SH-SY5Y (cell line): ENCODE results near the gene WWP2.

Experiments used
- GATA2 ChIP-seq: IDR thresholded peaks from 2 replicates; pipeline ENCODE4 v1.6.1; 2011; ENCODE audit warnings: mild to moderate bottlenecking, low read depth, low read length
- GATA3 ChIP-seq: IDR thresholded peaks from 2 replicates; pipeline ENCODE4 v1.6.1; 2011; ENCODE audit warnings: low read depth, mild to moderate bottlenecking, low read length, moderate library complexity

Gene WWP2

DNA sequence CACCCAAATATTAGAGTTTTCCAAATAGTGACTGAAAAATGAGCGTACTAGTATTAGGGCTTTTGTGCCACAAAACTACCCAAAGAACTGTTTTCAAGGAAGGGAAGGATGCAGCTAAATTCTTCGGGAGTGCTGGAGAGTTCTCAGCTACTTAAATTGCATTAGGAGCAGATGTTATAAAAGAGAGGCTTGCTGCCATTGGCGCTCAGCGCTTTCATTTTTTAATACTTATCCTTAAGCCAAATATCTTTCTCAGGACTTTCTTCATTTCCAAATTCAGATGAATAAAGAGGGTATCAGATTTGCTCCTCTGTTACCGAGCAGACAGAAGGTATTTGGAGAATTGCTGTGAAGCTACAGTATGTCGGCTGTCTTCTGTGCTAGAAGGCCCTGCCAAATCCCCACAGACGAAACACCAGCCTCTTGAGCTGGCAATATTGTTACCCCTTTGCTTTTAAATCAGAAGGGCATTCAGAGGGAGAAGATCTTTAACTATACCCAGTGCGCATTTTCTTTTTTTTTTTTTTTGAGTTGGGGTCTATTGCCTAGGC lies 141.8 kb downstream of the WWP2 start:
- TF ChIP-seq GATA2, result no peak
- no peak for TF ChIP-seq GATA3

- no peak for TF ChIP-seq GATA3
Observed at GRCh38 chr16:69904495-69905170, 142.5 kb downstream of the WWP2 start.

DNA sequence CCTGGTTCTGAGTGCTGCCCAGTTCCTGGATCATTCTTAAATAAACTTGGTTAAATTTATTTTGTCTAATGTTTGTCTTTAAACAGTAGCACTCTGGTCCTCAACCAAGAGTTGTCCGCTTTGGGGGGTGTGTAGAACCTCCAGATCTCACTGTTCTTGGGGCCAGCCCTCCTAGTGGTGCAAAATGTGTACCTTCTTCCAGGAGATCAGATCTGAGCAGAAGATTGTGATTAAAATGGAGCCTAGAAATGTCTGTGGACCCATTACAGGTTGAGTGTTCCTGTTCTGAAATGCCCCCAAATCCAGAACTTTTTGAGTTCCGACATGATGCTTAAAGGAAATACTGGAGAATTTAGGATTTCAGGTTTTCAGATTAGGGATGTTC lies 143.0 kb downstream of the WWP2 start:
- TF ChIP-seq GATA3 (no peak), GATA2 (no peak)

GRCh38 chr16:69906838-69907401 lies 144.8 kb downstream of the WWP2 start:
- no peak for TF ChIP-seq GATA3
- no peak for TF ChIP-seq GATA2

- TF ChIP-seq GATA2 (no peak), GATA3 (no peak)
Observed at GRCh38 chr16:69909043-69909442, 146.9 kb downstream of the WWP2 start.

DNA sequence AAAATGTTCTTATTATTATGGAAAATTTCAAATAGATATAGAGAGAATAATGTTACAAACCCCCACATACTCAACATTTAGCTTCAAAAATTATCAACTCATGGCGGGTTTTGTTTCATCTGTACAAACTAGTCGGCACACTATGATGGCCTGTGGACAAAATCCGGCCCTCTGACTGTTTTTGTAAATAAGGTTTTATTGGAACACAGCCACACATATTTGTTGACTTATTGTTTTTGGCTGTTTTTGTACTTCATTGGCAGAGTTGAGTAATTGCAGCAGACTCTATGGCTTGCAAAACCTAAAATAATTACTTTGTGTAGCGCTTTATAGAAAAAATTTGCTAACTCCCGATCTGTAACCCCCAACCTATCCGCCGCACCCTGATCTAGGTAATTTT lies 147.6 kb downstream of the WWP2 start:
- no peak for TF ChIP-seq GATA2
- no peak for TF ChIP-seq GATA3

GRCh38 chr16:69910964-69911363 lies 148.8 kb downstream of the WWP2 start:
- TF ChIP-seq GATA2 (no peak), GATA3 (no peak)

DNA sequence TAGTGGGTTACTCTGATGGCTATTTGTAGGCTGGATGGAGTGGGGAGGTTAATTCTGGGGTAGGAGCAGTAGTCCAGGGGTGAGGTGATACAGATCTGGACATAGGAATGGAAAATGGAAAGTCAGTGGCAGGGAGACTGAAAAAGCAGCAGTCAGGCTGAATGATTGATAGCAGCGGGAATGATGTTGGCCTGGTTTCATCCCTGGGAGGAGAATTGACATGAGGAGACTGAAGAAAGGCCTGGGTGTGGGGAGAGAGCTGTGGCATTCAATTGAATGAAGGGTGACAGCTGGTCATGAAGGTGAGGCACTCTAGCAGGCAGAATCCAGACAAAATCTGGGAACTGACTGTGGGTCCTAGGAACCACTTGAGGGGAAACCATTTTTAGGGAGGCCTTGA lies 154.3 kb downstream of the WWP2 start:
- TF ChIP-seq GATA2 (no peak), GATA3 (no peak)

DNA sequence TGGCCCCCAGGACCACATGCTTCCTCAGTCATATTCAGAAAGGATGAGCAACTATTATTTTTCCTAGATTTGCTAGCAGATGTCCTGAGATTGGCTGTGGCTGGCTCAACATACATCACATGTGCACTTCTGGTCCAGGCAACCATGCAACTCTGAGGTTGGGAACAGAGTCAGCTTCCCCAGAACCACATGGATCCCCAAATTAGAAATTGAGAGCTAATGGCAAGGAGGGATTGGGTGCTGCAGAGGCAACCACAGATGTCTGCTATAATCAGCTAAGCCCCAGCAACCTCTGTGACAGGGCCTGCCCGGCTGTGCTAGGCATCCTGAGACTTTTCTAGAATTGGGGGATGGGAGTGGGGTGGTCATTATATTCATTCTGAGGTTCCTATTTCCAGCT lies 155.2 kb downstream of the WWP2 start:
- TF ChIP-seq GATA3 (no peak), GATA2 (no peak)

DNA sequence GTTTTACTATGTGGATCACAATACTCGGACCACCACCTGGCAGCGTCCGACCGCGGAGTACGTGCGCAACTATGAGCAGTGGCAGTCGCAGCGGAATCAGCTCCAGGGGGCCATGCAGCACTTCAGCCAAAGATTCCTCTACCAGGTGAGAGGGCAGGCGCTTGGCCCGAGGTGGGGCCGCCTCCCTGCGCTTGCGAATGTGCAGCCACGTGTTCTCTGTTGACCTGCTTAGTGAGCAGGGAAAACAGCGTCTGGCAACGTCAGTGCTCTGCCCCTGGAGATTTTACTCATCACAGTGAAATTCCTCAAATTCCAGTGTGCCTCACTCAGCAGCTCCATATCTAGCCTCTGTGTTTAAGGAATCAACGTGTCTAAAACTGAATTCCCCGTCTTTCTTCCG lies 155.6 kb downstream of the WWP2 start:
- TF ChIP-seq GATA3, result no peak

DNA sequence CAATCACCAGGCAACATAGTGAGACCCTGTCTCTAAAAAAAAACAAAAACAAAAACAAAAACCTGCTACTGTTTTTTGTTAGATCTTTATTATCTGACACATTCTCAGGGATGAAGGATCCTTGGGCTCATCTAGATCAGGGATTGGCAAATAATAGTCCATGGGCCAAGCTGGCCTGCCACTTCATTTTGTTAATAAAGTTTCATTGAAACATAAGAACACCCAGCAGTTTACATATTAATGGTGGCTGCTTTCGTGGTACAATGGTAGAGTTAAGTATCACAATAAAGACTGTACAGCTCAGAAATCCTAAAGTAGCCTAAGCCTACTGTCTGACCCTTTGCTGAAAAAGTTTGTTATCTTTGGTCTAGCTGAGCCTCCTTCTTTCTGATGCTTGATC lies 156.1 kb downstream of the WWP2 start:
- TF ChIP-seq GATA2 (no peak), GATA3 (no peak)

- TF ChIP-seq GATA2 (no peak), GATA3 (no peak)
Observed at GRCh38 chr16:69921127-69921526, 159.0 kb downstream of the WWP2 start.

DNA sequence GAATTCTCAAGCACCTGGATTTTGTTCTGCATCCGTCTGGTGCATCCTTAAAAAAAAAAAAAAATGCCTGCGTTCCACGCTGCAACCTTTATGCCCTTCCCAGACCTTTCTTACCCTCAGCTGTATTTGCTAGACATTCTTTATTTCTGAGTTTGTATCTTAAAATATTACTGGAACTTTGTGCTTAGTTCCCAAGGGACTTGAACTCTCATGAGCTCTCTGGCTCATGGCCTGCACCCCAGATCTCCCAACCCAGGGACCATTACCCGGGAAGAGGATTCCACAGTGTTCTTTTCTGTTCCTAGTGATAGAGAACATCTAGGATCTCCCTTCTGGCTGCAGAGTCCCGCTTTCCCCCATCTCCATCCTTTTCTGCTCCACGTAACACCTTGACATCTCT lies 160.1 kb downstream of the WWP2 start:
- no peak for TF ChIP-seq GATA2

DNA sequence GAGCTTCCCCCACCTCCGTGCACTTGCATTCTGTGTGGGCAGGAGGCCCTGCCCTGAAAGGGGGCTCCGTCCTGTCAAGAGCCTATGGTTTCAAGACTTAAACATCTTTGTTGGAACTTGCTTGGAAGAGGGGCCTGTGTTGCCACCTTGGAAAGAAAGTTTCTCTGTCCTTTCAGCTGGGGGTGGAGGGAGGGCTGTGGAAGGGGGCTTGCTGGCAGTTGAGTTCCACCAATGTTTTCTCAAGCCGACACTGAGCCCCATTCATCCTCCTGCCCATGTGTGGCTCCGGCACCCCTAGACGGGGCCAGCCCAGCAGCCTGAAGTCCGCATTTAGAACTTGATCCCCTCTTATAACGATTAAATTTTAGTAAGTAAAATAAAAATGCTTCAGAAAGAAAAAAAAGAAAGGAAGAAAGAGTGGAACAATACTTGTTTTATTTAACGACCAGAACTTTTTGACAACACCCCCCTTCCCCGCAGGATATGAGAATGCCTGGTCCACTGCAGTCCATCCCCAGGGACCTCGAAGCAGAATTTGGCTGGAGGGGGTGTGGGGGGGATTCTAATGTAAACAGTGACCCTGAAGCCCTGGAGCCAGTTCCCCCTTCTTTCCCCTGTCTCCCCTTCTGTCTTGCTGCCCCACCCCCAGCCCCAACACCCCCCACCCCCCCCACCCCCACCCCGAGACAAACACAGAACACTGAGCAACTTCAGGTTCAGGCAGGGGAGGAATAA lies 162.1 kb downstream of the WWP2 start:
- no peak for TF ChIP-seq GATA3
- TF ChIP-seq GATA2, result no peak

DNA sequence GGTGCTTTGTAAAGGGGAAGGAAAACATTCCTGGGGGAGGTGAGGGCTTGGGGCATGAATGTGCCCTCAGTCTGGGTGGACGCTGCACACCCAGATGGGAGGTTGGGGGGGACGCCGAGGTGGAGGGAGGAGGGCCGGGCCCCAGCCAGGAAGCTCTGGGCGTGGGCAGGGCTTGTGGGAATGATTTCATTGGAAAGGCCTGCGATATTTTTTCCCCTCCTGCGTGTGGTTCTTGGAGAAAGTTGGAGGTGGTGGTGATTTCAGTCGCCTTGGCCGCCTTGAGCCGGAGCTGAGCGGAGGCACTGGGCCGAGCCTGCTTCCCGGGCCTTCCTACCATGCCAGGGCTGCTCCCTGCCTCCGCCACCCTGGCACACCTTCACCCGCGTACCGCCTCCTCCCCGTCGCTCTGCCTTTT lies 162.7 kb downstream of the WWP2 start:
- no peak for TF ChIP-seq GATA3
- no peak for TF ChIP-seq GATA2

- TF ChIP-seq GATA2 (no peak), GATA3 (no peak)
Observed at GRCh38 chr16:69925311-69925710, 163.2 kb downstream of the WWP2 start.
